ENCODE measurements around the gene CFAP69.

DNA sequence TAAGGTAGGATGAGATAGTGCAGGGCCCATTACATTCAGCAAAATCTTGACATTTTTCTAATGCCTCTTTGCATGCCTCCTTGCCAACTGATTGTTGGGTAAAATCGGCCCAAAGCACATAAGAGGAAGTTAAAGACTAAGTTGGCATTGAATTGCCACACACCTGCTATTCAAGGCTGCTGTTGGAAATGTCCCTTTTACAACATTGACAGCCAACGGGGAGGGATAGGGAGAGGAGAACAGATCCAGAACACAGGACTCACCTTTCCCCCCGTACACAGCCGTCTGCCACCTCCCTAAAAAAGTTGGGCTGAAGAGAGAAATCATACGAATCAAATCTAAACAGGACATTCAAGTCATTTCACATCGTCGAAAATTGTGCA, 75.4 kb downstream of the CFAP69 start:
- TF ChIP-seq, protein P1, sequence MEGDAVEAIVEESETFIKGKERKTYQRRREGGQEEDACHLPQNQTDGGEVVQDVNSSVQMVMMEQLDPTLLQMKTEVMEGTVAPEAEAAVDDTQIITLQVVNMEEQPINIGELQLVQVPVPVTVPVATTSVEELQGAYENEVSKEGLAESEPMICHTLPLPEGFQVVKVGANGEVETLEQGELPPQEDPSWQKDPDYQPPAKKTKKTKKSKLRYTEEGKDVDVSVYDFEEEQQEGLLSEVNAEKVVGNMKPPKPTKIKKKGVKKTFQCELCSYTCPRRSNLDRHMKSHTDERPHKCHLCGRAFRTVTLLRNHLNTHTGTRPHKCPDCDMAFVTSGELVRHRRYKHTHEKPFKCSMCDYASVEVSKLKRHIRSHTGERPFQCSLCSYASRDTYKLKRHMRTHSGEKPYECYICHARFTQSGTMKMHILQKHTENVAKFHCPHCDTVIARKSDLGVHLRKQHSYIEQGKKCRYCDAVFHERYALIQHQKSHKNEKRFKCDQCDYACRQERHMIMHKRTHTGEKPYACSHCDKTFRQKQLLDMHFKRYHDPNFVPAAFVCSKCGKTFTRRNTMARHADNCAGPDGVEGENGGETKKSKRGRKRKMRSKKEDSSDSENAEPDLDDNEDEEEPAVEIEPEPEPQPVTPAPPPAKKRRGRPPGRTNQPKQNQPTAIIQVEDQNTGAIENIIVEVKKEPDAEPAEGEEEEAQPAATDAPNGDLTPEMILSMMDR (conservative IDR thresholded peaks at IDR 0.05) = no peak
- no peak for TF ChIP-seq EZH2 (IDR thresholded peaks at IDR 0.05; ENCODE audit: low read depth)

Measured in PC-9 (cell line).